Smooth muscle cell of bladder (primary cell): Measurements from ENCODE around the gene WWTR1. TPM values are rescaled to one million over a fixed set of nuclear protein-coding genes. Genes with fewer than 3 reads are reported as not detected.

Experiments
- total RNA-seq: library from RNA; depleted of rRNA; stranded (reverse); fragments of >200 nt; gene quantifications from 2 replicates; pipeline ENCODE4 v1.2.3, GENCODE V29; 2014

WWTR1 gene
- 21.8 and 22.9 TPM in 2 replicates for total RNA-seq

GRCh38 chr3:149657926-149658743 lies at the start of gene WWTR1:
WWTR1 (minus strand) TSS chr3:149658025; CDS start chr3:149657306, 719 bp downstream.

GRCh38 chr3:149474250-149474817 lies 183.5 kb downstream of the WWTR1 start, which contains the start of gene TM4SF4:
TM4SF4 (plus strand) TSS chr3:149474697; CDS start chr3:149474878, 181 bp downstream.

Other genes with a start within 250 kb of the WWTR1 start
- not detected in 2 replicates for gene TM4SF4, start 183.3 kb downstream of the WWTR1 start, total RNA-seq
- 19.2 and 25.9 TPM in 2 replicates for gene COMMD2, start 94.5 kb upstream of the WWTR1 start, total RNA-seq
- gene ANKUB1, start 134.5 kb upstream of the WWTR1 start, total RNA-seq, result not detected in 2 replicates
- gene RNF13, start 155.2 kb upstream of the WWTR1 start, total RNA-seq, result 64.3 and 66.4 TPM in 2 replicates